HEK293T (cell line): ENCODE measurements around the gene REELD1.

ENCODE experiments used
- CTCF ChIA-PET: fragments of 350-600 bp; formaldehyde crosslinking; extraction: SDS; loops from one replicate; lab custom pipeline; 2021; ENCODE audit warnings: antibody characterized with exemption, inconsistent platforms; lab: Yijun Ruan, JAX
- POLR2A ChIA-PET: fragments of 350-600 bp; formaldehyde crosslinking; extraction: SDS; loops from one replicate; lab custom pipeline; 2020; ENCODE audit warnings: antibody characterized with exemption, inconsistent platforms; lab: Yijun Ruan, JAX
- DNase-seq: peaks from one replicate; pipeline ENCODE4 v3.0.0; 2012; ENCODE audit warnings: mixed read lengths; ENCODE audit errors: extremely low spot score
- ARNT ChIP-seq: fragments of 450-650 bp; IDR thresholded peaks from 2 replicates; pipeline ENCODE4 v1.6.1; 2017; ENCODE audit warnings: mild to moderate bottlenecking
- BHLHE40 ChIP-seq: fragments of 450-650 bp; IDR thresholded peaks from 2 replicates; pipeline ENCODE4 v1.6.1; 2016; ENCODE audit warnings: mild to moderate bottlenecking, moderate library complexity, borderline replicate concordance
- CTBP1 ChIP-seq: fragments of 450-650 bp; IDR thresholded peaks from 2 replicates; pipeline ENCODE4 v1.6.1; 2016; ENCODE audit warnings: borderline replicate concordance
- ELF4 ChIP-seq: fragments of 450-650 bp; IDR thresholded peaks from 2 replicates; pipeline ENCODE4 v1.6.1; 2017; ENCODE audit warnings: antibody characterized with exemption
- FOXA1 ChIP-seq: fragments of 450-650 bp; IDR thresholded peaks from 2 replicates; pipeline ENCODE4 v1.6.1; 2016; ENCODE audit warnings: mild to moderate bottlenecking
- FOXK2 ChIP-seq: fragments of 450-650 bp; IDR thresholded peaks from 2 replicates; pipeline ENCODE4 v1.6.1; 2016; ENCODE audit warnings: mild to moderate bottlenecking
- FOXM1 ChIP-seq: fragments of 450-650 bp; IDR thresholded peaks from 2 replicates; pipeline ENCODE4 v1.6.1; 2017; ENCODE audit warnings: mild to moderate bottlenecking, borderline replicate concordance
- HDGF ChIP-seq: fragments of 450-650 bp; IDR thresholded peaks from 2 replicates; pipeline ENCODE4 v1.6.1; 2017; ENCODE audit warnings: antibody characterized with exemption, borderline replicate concordance
- L3MBTL2 ChIP-seq: fragments of 450-650 bp; conservative IDR thresholded peaks from 2 replicates; pipeline ENCODE4 v1.6.1; 2016; ENCODE audit warnings: mild to moderate bottlenecking
- LEF1 ChIP-seq: fragments of 450-650 bp; IDR thresholded peaks from 2 replicates; pipeline ENCODE4 v1.6.1; 2017; ENCODE audit warnings: mild to moderate bottlenecking, borderline replicate concordance
- NFRKB ChIP-seq: fragments of 450-650 bp; IDR thresholded peaks from 2 replicates; pipeline ENCODE4 v1.6.1; 2016; ENCODE audit warnings: mild to moderate bottlenecking, moderate library complexity
- SP1 ChIP-seq: fragments of 450-650 bp; IDR thresholded peaks from 2 replicates; pipeline ENCODE4 v1.6.1; 2017
- SUZ12 ChIP-seq: fragments of 450-650 bp; IDR thresholded peaks from 2 replicates; pipeline ENCODE4 v1.6.1; 2016; ENCODE audit warnings: mild to moderate bottlenecking
- TARDBP ChIP-seq: fragments of 450-650 bp; IDR thresholded peaks from 2 replicates; pipeline ENCODE4 v1.6.1; 2016
- ZNF384 ChIP-seq: fragments of 450-650 bp; IDR thresholded peaks from 2 replicates; pipeline ENCODE4 v1.6.1; 2016
- TF ChIP-seq, protein P1 (sequence below): fragments of 450-650 bp; IDR thresholded peaks from 2 replicates; pipeline ENCODE4 v1.6.1; 2016

REELD1 gene

GRCh38 chr4:146178126-146178525, 36.2 kb upstream of the REELD1 start:
- TF ChIP-seq SUZ12: no peak
- TF ChIP-seq LEF1: no peak
- no peak for TF ChIP-seq BHLHE40
- TF ChIP-seq ZNF384: no peak
- no peak for TF ChIP-seq FOXM1
- no peak for TF ChIP-seq ARNT
- TF ChIP-seq TARDBP: no peak
- no peak for TF ChIP-seq NFRKB
- TF ChIP-seq FOXA1: no peak
- TF ChIP-seq HDGF: no peak
- no peak for TF ChIP-seq ELF4
- TF ChIP-seq, protein P1, sequence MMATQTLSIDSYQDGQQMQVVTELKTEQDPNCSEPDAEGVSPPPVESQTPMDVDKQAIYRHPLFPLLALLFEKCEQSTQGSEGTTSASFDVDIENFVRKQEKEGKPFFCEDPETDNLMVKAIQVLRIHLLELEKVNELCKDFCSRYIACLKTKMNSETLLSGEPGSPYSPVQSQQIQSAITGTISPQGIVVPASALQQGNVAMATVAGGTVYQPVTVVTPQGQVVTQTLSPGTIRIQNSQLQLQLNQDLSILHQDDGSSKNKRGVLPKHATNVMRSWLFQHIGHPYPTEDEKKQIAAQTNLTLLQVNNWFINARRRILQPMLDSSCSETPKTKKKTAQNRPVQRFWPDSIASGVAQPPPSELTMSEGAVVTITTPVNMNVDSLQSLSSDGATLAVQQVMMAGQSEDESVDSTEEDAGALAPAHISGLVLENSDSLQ: no peak
- TF ChIP-seq L3MBTL2: no peak
- no peak for TF ChIP-seq CTBP1
- TF ChIP-seq SP1: no peak
- no peak for TF ChIP-seq FOXK2
- ChIA-PET CTCF (interaction anchor here (0.5 kb wide), 1 partner anchor 314 kb away, joined by 5 read pairs; no protein-coding TSS in a partner anchor), POLR2A (no interaction called here)
- DNase-seq: no peak

DNA sequence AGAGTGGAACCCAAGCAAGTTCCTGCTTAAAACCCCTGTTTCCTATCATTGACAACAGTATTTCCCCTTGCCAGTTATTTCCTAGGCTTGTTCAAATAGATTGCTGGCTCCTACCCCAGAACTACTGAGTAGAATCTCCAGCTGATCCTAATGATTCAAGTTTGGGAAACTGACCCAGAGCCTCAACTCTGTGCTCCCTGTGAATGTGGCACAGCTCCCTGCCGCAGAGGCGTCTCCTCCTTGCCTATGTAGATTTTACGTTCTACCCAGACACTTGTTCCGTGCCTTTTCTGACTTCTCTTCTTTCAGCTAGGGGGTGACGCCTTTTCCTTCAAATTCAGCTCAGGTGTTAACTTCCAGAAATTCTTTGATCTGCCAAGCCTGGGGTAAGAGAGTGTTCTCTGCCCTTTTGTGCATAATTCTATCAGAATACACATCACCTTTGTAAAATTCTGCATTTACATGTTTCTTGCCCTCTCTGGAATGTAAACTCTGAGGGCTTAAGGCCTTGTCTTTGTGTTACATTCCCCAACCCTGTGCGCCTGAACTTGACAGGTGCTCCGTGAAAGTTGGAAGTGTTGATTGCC, 34.5 kb upstream of the REELD1 start:
- ChIA-PET CTCF (interaction anchor here (0.6 kb wide), 1 partner anchor 246 kb away, joined by 3 read pairs; no protein-coding TSS in a partner anchor), POLR2A (no interaction called here)
- no peak for DNase-seq
- TF ChIP-seq SP1 (no peak), FOXK2 (no peak), NFRKB (no peak), BHLHE40 (no peak), ELF4 (no peak), LEF1 (no peak), ARNT (no peak), L3MBTL2 (no peak), TARDBP (no peak), FOXM1 (no peak), CTBP1 (no peak), ZNF384 (no peak), SUZ12 (no peak), FOXA1 (no peak), HDGF (no peak)
- TF ChIP-seq, protein P1: no peak

- DNase-seq: no peak
- TF ChIP-seq, protein P1: no peak
- no peak for TF ChIP-seq CTBP1
- POLR2A ChIA-PET: no interaction called here
- CTCF ChIA-PET: interaction anchor here (1.2 kb wide), 1 partner anchor 10 kb away, joined by 3 read pairs; no protein-coding TSS in a partner anchor
These were observed 31.9 kb upstream of the REELD1 start for GRCh38 chr4:146182443-146182842.

GRCh38 chr4:146183209-146183608, 31.1 kb upstream of the REELD1 start:
- no peak for TF ChIP-seq SP1
- TF ChIP-seq, protein P1: no peak
- TF ChIP-seq TARDBP: no peak
- TF ChIP-seq L3MBTL2: no peak
- TF ChIP-seq FOXA1: no peak
- no peak for TF ChIP-seq FOXK2
- no peak for TF ChIP-seq ARNT
- TF ChIP-seq CTBP1: no peak
- no peak for TF ChIP-seq LEF1
- TF ChIP-seq SUZ12: no peak
- TF ChIP-seq HDGF: no peak
- no peak for TF ChIP-seq ZNF384
- no peak for TF ChIP-seq ELF4
- TF ChIP-seq BHLHE40: no peak
- DNase-seq: no peak
- POLR2A ChIA-PET: no interaction called here
- CTCF ChIA-PET: no interaction called here

GRCh38 chr4:146186041-146186440, 28.3 kb upstream of the REELD1 start:
- POLR2A ChIA-PET: no interaction called here
- TF ChIP-seq, protein P1: no peak
- TF ChIP-seq L3MBTL2 (no peak), FOXK2 (no peak)
- CTCF ChIA-PET: no interaction called here
- no peak for DNase-seq

GRCh38 chr4:146186596-146186995, 27.7 kb upstream of the REELD1 start:
- no peak for DNase-seq
- TF ChIP-seq FOXK2 (no peak), ZNF384 (no peak), SUZ12 (no peak), FOXA1 (no peak), SP1 (no peak), ARNT (no peak), FOXM1 (no peak), CTBP1 (no peak), HDGF (no peak), BHLHE40 (no peak), ELF4 (no peak), TARDBP (no peak), L3MBTL2 (no peak), LEF1 (no peak), NFRKB (no peak)
- TF ChIP-seq, protein P1: no peak
- POLR2A ChIA-PET: no interaction called here
- CTCF ChIA-PET: no interaction called here
